Naive thymus-derived CD8-positive, alpha-beta T cell (primary cell): ENCODE measurements around the gene RHOB. TPM values are rescaled to one million over a fixed set of nuclear protein-coding genes. Genes with fewer than 3 reads are reported as not detected.

Experiments
- ATAC-seq, 2 donors: fragments of 150-1000 bp; cut with Tn5 transposase in 1 of 2; sonication (Bioruptor Pico), chemical (Tn5 transposase) in 1 of 2; 1 replicate in 1 of 2; 2 replicates in 1 of 2; pipeline ENCODE4 v1.10.0; 2021; ENCODE audit warnings: mild to moderate bottlenecking in 2 of 2, moderate library complexity in 2 of 2
- POLR2A ChIA-PET: fragments of 350-600 bp; sonication (Branson Sonifier 250); formaldehyde crosslinking; loops from one replicate; lab custom pipeline; 2021; ENCODE audit warnings: antibody characterized with exemption; lab: Charles Lee
- DNase-seq, 10 donors: peaks; one replicate each; pipeline versions ENCODE4 v3.0.0 to v3.0.0-alpha.2; 2020 to 2022
- H3K27ac Mint-ChIP-seq, 10 donors: one replicate each; pipeline ENCODE4 v1.8.0; 2020 to 2022; ENCODE audit warnings: mild to moderate bottlenecking in 10 of 10, mixed read lengths in 10 of 10, moderate library complexity in 4 of 10, inconsistent platforms in 1 of 10
- H3K27me3 Mint-ChIP-seq, 5 donors: one replicate each; pipeline ENCODE4 v1.8.0; 2021 to 2022; ENCODE audit warnings: mixed read lengths in 5 of 5
- H3K36me3 Mint-ChIP-seq, 3 donors: one replicate each; pipeline ENCODE4 v1.8.0; 2020 to 2022; ENCODE audit warnings: mixed read lengths in 3 of 3, mild to moderate bottlenecking in 2 of 3, inconsistent platforms in 1 of 3
- H3K4me1 Mint-ChIP-seq, 4 donors: one replicate each; pipeline ENCODE4 v1.8.0; 2021 to 2022; ENCODE audit warnings: mixed read lengths in 4 of 4
- H3K4me3 Mint-ChIP-seq, 10 donors: one replicate each; pipeline ENCODE4 v1.8.0; 2020 to 2022; ENCODE audit warnings: mild to moderate bottlenecking in 10 of 10, mixed read lengths in 10 of 10, moderate library complexity in 6 of 10, inconsistent platforms in 1 of 10
- H3K9me3 Mint-ChIP-seq, 9 donors: one replicate each; pipeline ENCODE4 v1.8.0; 2020 to 2022; ENCODE audit warnings: mixed read lengths in 9 of 9, mild to moderate bottlenecking in 3 of 9, inconsistent platforms in 1 of 9, moderate library complexity in 1 of 9
- polyA plus RNA-seq, 3 donors: library from polyadenylated mRNA; unstranded; fragments of 300-500 nt; fragmentation: Illumina TruSeq; gene quantifications; one replicate each; pipeline ENCODE4 v1.2.3, GENCODE V29; 2021
- total RNA-seq, 8 experiments: library from RNA in 2 of 8; stranded (reverse) in 2 of 8; gene quantifications; one replicate each; pipeline ENCODE4 v1.2.3 and lab custom pipeline; 2021 to 2026

The RHOB gene
- total RNA-seq (10 to 100 TPM; 21.0 to 21.5 TPM), polyA plus RNA-seq (1 to 10 TPM; 1.3 to 2.0 (median 1.6) TPM), total RNA-seq (lab: John Stamatoyannopoulos, UW) (14.9 to 288 (median 27.3) reads per million in 6 experiments)

DNA sequence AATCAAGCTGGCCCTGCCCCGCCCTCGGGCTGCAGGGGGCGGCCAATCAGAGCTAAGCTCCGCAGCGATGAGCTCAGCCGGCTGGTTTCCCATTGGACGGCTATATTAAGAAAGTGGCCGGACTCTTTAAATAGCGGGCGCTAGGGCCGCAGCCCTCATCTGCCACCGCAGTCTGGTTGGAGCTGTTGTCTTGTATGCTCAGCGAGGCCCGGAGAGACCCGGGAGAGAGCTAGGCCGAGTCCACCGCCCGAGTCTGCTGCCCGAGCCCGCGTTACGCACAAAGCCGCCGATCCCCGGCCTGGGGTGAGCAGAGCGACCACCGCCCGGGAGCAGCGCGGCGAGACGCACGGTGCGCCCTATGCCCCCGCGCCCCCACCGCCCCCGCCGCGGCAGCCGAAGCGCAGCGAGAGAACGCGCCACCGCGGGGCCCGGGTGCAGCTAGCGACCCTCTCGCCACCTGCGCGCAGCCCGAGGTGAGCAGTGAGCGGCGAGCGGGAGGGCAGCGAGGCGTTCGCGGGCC lies at the start of gene RHOB:
TSS of gene RHOB (plus strand) at position 158 of the 520 bp plus-strand sequence. CDS start 392 bp downstream, outside the sequence.
- H3K36me3 Mint-ChIP-seq, result no peaks in the 10 kb centered on the region
- H3K9me3 Mint-ChIP-seq, result no peaks in the 10 kb centered on the region
- peaks cover 0 to 9% (median 1%) of the 10 kb centered on the region in 5 donors for H3K27me3 Mint-ChIP-seq
- DNase-seq (peak; percentile 82 to 93 (median 88)), ATAC-seq (peak; percentile 94)
- POLR2A ChIA-PET, result interaction anchor here (0.6 to 5.1 kb wide), 12 partner anchors 9 to 1886 kb away, joined by 3 to 65 read pairs (median 4); partner anchors contain the start of genes HS1BP3, RDH14, TTC32 and WDR35
- H3K4me1 Mint-ChIP-seq, result peaks cover 0 to 15% (median 7%) of the 10 kb centered on the region in 4 donors
- peak within 1 kb of the TSS in 9 of 10 donors; percentile 31 to 92 (median 79) for H3K27ac Mint-ChIP-seq
- peak within 1 kb of the TSS; percentile 76 to 92 (median 84) for H3K4me3 Mint-ChIP-seq

DNA sequence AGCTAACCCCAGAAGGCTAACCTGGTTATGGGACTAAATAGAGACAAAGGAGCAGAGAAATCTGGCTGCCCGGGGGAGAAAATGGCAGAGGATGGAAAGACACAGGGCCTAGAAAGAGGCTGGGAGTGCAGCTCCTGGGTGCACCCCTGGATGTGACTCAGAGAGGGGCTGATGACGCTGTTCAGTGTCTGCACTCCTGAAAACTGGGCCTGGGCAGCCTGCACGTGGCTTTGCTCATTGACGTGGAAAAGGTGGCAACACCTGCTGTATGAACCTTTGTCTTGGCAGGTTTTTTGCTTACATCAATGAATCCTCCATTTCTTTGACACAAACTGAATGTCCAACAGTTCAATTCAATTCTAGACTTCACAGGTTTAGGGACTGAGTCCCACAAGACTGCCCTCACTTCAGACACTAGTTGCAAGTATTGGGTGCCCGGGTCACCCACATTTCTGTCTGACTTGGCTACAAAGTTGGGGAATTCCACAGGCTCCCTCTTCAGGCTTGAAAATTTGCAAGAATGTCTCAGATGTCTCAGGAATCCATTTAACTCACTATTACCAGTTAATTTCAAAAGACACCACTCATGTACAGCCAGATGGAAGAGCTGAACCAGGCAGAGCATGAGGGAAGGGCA lies 48.9 kb upstream of the RHOB start:
- peaks cover 0 to 23% (median 3%) of the 10 kb centered on the region in 5 donors for H3K27me3 Mint-ChIP-seq
- POLR2A ChIA-PET, result no interaction called here
- H3K4me3 Mint-ChIP-seq, result no peak overlapping the region
- DNase-seq (no peak), ATAC-seq (no peak)
- H3K9me3 Mint-ChIP-seq, result no peaks in the 10 kb centered on the region
- H3K36me3 Mint-ChIP-seq, result no peaks in the 10 kb centered on the region
- H3K4me1 Mint-ChIP-seq, result no peaks in the 10 kb centered on the region
- no peak overlapping the region for H3K27ac Mint-ChIP-seq

DNA sequence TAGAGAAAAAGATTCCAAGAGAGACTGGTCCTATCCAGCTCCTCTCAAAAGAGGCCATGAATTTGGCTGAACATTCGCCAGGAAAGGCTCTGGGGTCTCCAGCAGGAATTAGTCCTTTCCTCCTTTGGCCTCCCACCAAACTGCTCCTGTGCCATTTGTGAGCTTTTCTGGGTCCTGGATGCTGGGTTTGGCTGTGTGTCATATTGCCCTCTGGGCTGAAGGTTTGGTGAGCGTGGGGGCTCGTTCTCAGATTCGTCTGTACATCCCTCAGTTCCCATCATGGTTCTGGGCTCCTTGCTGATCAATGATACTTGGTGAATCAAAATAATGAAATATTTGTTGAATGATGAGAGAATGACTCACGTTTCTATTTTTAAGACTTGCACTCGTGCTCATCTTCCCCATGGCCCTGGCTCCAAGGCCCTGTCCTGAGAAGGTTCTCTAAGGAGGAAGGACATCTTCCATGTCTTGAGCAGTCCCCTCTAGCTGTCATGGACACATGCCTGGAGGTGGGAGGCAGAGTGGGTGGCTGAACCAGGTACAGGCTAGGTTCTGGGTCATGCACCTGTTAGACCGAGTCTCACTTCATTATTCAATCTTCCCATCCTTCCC lies 47.8 kb upstream of the RHOB start:
- Mint-ChIP-seq H3K27me3 (peaks cover 0 to 19% (median 3%) of the 10 kb centered on the region in 5 donors), H3K36me3 (no peaks in the 10 kb centered on the region), H3K4me3 (no peak overlapping the region), H3K9me3 (no peaks in the 10 kb centered on the region), H3K4me1 (no peaks in the 10 kb centered on the region), H3K27ac (peak overlapping the region in 1 of 10 donors; percentile 27)
- POLR2A ChIA-PET, result no interaction called here
- ATAC-seq (no peak), DNase-seq (no peak)

DNA sequence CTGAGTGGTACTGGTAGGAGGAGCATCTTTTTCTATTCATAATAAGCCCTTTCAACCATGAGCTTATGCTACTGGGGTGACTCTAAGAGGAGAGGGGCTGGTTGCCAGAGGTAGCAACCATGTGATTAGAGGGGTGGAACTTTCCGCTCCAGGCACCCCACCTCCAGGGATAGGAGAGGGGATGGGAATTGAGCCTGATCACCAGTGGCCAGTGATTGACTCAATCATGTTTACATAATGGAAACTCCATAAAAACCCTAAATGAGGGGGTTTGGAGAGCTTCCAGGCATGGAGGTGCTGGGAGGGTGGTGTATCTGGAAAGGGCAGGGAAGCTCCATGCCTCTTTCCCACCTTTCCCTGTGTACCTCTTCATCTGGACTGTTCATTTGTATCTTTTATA lies 46.6 kb upstream of the RHOB start:
- Mint-ChIP-seq H3K27me3 (peaks cover 0 to 11% (median 3%) of the 10 kb centered on the region in 5 donors), H3K4me1 (no peaks in the 10 kb centered on the region), H3K4me3 (no peak overlapping the region), H3K36me3 (no peaks in the 10 kb centered on the region), H3K27ac (no peak overlapping the region), H3K9me3 (no peaks in the 10 kb centered on the region)
- POLR2A ChIA-PET, result no interaction called here
- DNase-seq (no peak), ATAC-seq (no peak)

DNA sequence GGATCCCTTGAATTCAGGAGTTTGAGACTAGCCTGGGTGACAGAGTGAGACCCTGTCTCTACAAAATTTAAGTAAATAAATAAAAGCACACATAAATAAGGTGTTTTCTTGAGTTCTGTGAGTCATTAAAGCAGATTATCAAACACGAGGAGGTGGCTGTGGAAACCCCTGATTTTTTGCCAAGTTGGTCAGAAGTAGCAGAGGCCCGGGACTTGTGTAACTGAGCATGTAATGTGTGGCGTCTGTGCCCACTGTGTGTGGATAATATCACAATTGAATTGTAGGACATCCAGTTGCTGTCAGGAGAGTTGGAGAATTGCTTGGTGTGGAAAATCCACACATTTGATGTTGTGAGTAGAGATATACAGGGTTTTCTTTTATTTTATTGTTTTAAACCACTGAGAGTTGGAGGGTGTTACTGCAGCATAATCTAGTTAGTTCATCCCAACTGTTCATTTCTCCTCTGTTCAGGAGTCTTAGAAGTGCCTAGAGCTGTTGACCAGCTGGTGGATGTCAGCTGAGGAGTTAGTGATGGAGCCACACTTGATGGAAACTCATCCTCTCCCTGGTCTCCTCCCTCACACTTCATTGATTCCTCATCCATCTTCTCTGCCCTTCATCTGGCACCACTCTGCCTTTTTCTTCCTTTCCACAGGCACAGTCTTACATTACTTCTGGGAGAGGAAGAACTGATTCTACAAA lies 45.9 kb upstream of the RHOB start:
- Mint-ChIP-seq H3K4me1 (no peaks in the 10 kb centered on the region), H3K9me3 (no peaks in the 10 kb centered on the region), H3K4me3 (no peak overlapping the region), H3K27ac (no peak overlapping the region), H3K27me3 (peaks cover 0 to 8% (median 3%) of the 10 kb centered on the region in 5 donors), H3K36me3 (no peaks in the 10 kb centered on the region)
- POLR2A ChIA-PET, result no interaction called here
- DNase-seq (no peak), ATAC-seq (no peak)

DNA sequence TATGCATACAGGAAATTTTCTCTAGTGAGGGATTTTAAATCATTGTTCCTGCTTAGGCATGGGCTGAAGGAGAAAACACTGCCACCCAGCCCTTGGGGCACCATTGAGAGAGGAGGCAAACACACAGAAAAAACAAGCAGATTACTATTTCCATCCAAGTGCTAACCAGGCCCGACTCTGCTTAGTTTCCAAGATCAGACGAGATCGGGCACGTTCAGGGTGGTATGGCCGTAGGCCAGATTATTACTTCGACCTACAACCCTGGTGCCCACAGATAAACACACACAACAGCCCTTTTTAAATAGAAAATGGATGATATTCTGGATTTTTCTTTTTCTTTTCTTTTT lies 45.4 kb upstream of the RHOB start:
- ATAC-seq (no peak), DNase-seq (no peak)
- H3K27me3 Mint-ChIP-seq, result peaks cover 0 to 3% (median under 1%) of the 10 kb centered on the region in 5 donors
- POLR2A ChIA-PET, result no interaction called here
- no peaks in the 10 kb centered on the region for H3K4me1 Mint-ChIP-seq
- no peaks in the 10 kb centered on the region for H3K9me3 Mint-ChIP-seq
- H3K27ac Mint-ChIP-seq, result no peak overlapping the region
- no peak overlapping the region for H3K4me3 Mint-ChIP-seq
- no peaks in the 10 kb centered on the region for H3K36me3 Mint-ChIP-seq

DNA sequence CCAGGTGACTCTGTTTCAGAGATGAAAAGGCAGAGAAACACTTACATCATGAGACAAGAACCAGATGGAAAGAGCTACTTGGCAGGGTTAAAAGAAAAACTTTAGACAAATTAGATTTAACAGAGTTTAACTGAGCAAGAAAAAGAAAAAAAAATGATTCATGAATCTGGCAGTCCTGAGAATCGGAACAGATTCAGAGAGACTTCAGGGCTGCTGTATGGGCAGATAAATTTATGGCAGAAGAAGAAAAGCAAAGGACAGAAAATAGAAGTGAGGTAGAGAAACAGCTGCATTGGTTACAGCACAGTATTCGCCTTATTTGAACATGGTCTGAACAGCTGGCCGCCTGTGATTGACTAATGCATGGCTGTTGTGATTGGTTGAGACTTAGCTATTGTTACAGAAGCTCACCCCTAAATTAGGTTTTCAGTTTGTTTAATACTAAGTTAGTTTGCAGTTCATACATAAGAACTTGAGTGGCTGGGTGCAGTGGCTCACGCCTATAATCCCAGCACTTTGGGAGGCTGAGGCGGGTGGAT lies 43.0 kb upstream of the RHOB start:
- POLR2A ChIA-PET, result interaction anchor here (1.7 kb wide), 1 partner anchor 20 kb away, joined by 3 read pairs; no protein-coding TSS in a partner anchor
- no peaks in the 10 kb centered on the region for H3K4me1 Mint-ChIP-seq
- DNase-seq (no peak), ATAC-seq (no peak)
- H3K9me3 Mint-ChIP-seq, result peaks cover 3 to 16% (median 6%) of the 10 kb centered on the region in 9 donors
- peaks cover 0 to 11% (median 8%) of the 10 kb centered on the region in 3 donors for H3K36me3 Mint-ChIP-seq
- no peak overlapping the region for H3K27ac Mint-ChIP-seq
- H3K27me3 Mint-ChIP-seq, result peaks cover 0 to 2% (median 0%) of the 10 kb centered on the region in 5 donors
- H3K4me3 Mint-ChIP-seq, result no peak overlapping the region

DNA sequence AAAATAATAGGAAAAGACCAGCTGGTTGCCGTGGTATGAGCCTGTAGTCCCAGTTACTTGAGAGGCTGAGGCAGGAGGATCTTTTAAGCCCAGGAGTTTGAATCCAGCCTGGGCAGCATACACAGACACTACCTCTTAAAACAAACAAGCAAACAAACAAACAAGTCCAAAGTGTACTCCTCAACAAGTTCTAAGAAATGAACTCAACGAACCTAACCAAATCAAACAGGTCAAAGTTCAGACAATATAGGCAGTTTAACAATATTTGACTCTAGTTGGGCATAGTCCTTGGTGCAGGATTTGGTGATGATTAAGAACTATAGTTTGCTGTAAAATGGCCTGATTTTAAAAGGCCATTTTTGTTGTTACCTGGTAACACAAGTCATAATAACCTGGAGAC lies 41.9 kb upstream of the RHOB start:
- Mint-ChIP-seq H3K27me3 (peaks cover 0 to 3% (median 0%) of the 10 kb centered on the region in 5 donors), H3K27ac (no peak overlapping the region), H3K36me3 (peaks cover 0 to 22% (median 16%) of the 10 kb centered on the region in 3 donors), H3K9me3 (peaks cover 11 to 27% (median 16%) of the 10 kb centered on the region in 9 donors), H3K4me3 (no peak overlapping the region), H3K4me1 (no peaks in the 10 kb centered on the region)
- DNase-seq (no peak), ATAC-seq (no peak)
- POLR2A ChIA-PET, result no interaction called here

DNA sequence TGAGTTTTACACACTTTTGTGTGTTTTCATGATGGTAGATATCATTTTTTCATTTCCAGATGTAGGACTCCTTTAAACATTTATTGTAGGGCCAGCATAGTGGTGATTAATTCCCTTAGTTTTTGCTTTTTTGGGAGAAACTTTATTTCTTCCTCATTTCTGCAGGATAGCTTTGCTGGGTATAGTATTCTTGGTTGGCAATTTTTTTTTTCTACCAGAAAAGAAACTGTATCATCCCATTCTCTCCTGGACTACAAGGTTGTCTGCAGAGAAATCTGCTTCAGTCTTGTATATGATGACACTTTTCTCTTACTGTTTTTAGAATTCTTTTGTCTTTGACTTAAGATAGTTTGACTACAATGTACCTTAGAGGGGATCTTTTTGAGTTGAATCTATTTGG lies 37.8 kb upstream of the RHOB start:
- no peak overlapping the region for H3K4me3 Mint-ChIP-seq
- ATAC-seq (no peak), DNase-seq (no peak)
- H3K36me3 Mint-ChIP-seq, result peaks cover 0 to 24% (median 18%) of the 10 kb centered on the region in 3 donors
- peaks cover 0 to 9% (median 1%) of the 10 kb centered on the region in 5 donors for H3K27me3 Mint-ChIP-seq
- peaks cover 14 to 45% (median 20%) of the 10 kb centered on the region in 9 donors for H3K9me3 Mint-ChIP-seq
- no peak overlapping the region for H3K27ac Mint-ChIP-seq
- POLR2A ChIA-PET, result no interaction called here
- peaks cover 0 to 7% (median 2%) of the 10 kb centered on the region in 4 donors for H3K4me1 Mint-ChIP-seq

DNA sequence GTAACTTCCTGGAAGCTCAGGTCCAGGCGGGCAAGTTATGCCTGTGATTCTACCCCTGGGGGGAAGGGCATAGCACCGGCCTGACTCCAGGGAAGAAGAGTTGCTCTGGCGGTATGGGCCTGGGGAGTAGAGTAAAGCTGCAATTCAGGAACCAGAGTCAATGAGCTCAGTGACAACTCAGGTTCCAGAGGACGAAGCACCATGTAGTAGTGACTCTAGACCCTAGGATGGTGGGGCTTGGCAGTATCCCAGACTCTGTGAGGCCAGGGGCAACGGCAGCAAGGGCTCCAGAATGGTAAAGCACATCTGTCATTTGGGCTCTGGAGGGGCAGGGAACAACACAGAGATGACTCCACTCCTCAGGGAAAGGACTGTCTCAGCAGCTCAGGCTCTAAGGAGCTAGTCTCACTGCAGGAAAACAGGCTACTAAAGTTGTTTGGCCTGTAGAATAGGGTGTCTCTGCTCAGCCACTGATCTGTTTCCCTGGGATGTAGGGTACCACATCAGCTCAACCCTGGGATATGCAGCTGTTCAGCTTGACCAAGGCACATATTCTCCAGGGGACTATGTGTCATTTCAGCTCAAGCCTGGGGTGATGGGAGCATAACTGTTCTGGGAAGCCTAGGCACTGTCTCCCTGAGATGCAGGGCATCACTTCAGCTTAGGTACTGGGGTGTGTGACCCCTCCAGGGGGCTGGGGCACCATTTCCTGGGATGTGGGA lies 36.2 kb upstream of the RHOB start:
- H3K4me1 Mint-ChIP-seq, result peaks cover 0 to 7% (median 2%) of the 10 kb centered on the region in 4 donors
- no peak overlapping the region for H3K27ac Mint-ChIP-seq
- peaks cover 14 to 46% (median 20%) of the 10 kb centered on the region in 9 donors for H3K9me3 Mint-ChIP-seq
- POLR2A ChIA-PET, result interaction anchor here (1.0 kb wide), 1 partner anchor 61 kb away, joined by 3 read pairs; no protein-coding TSS in a partner anchor
- DNase-seq (no peak), ATAC-seq (no peak)
- peaks cover 0 to 24% (median 18%) of the 10 kb centered on the region in 3 donors for H3K36me3 Mint-ChIP-seq
- H3K4me3 Mint-ChIP-seq, result no peak overlapping the region
- peaks cover 0 to 9% (median 1%) of the 10 kb centered on the region in 5 donors for H3K27me3 Mint-ChIP-seq

DNA sequence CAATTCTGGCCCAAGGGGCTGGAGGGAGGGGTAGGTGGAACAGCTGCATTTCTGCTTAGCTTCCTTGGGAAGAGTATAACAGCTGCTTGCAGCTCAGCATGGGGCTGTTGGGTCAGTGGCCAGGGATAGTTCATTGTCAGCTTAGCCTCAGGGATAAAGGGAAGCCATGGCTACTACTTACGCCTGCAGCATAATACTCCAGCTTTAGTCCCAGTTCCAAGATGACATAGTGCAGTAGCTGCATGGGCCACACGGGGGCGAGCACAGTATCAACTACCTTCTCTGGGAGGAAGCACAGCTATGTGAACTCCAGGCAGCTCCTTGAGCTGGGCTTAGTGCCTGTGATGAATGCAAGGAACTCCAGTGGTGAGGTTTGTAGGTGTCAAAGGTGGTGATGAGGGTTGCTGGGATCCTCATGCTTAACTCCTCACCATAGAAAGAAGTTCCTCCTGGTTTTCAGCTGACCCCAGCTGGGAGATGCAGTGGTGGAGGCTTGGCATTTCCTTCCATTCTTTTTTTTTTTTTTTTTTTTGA lies 35.4 kb upstream of the RHOB start:
- H3K27ac Mint-ChIP-seq, result peak overlapping the region in 1 of 10 donors; percentile 7

More for the DNA sequence above, 35.4 kb upstream of the RHOB start:
- peaks cover 0 to 9% (median 1%) of the 10 kb centered on the region in 5 donors for H3K27me3 Mint-ChIP-seq
- peaks cover 0 to 10% (median 2%) of the 10 kb centered on the region in 4 donors for H3K4me1 Mint-ChIP-seq
- no peak overlapping the region for H3K4me3 Mint-ChIP-seq
- H3K36me3 Mint-ChIP-seq, result peaks cover 0 to 24% (median 18%) of the 10 kb centered on the region in 3 donors
- H3K9me3 Mint-ChIP-seq, result peaks cover 14 to 46% (median 20%) of the 10 kb centered on the region in 9 donors
- POLR2A ChIA-PET, result interaction anchor here (0.7 to 1.0 kb wide), 2 partner anchors 61 to 108 kb away, joined by 3 to 5 read pairs; no protein-coding TSS in a partner anchor
- peak; percentile 84 to 91 for ATAC-seq
- DNase-seq, result peak; percentile 17 to 75 (median 48)
